Neural crest cell (in vitro differentiated cells): ENCODE results near the gene QARS1. TPM values are rescaled to one million over a fixed set of nuclear protein-coding genes. Genes with fewer than 3 reads are reported as not detected.

Experiments used
- DNase-seq: peaks from one replicate; pipeline ENCODE4 v3.0.0; 2021; ENCODE audit warnings: low read depth, mixed read lengths, low spot score
- H3K27ac Mint-ChIP-seq: one replicate; pipeline ENCODE4 v1.8.0; 2021; ENCODE audit warnings: mild to moderate bottlenecking, mixed read lengths; ENCODE audit not compliant: unreplicated experiment
- H3K27me3 Mint-ChIP-seq: 2 replicates; pipeline ENCODE4 v1.8.0; 2021; ENCODE audit warnings: low read depth, mild to moderate bottlenecking, mixed read lengths
- H3K36me3 Mint-ChIP-seq: 2 replicates; pipeline ENCODE4 v1.8.0; 2021; ENCODE audit warnings: low read depth, mild to moderate bottlenecking, mixed read lengths
- H3K4me1 Mint-ChIP-seq: 2 replicates; pipeline ENCODE4 v1.8.0; 2021; ENCODE audit warnings: mixed read lengths
- H3K4me3 Mint-ChIP-seq: one replicate; pipeline ENCODE4 v1.8.0; 2021; ENCODE audit warnings: mild to moderate bottlenecking, mixed read lengths
- H3K9me3 Mint-ChIP-seq: 2 replicates; pipeline ENCODE4 v1.8.0; 2021; ENCODE audit warnings: mixed read lengths
- CTCF ChIP-seq: fragments of 200-600 bp; sonication (generic); conservative IDR thresholded peaks from 2 replicates; pipeline ENCODE4 v1.5.0; 2021; ENCODE audit warnings: antibody characterized with exemption, mild to moderate bottlenecking
- microRNA-seq: library from miRNA; unstranded; fragments of <30 nt; microRNA quantifications from one replicate; pipeline ENCODE4, GENCODE V29; 2020
- total RNA-seq: library from RNA; stranded (reverse); gene quantifications from 2 replicates; pipeline ENCODE4 v1.2.1, GENCODE V29; 2021

The QARS1 gene
- total RNA-seq, 1 donor from 2014 or later: 382 TPM

GRCh38 chr3:49053543-49053942 is 51.0 kb downstream of the QARS1 start:
- H3K9me3 Mint-ChIP-seq: no peaks in the 10 kb centered on the region
- peaks cover 36% of the 10 kb centered on the region for H3K36me3 Mint-ChIP-seq

More at GRCh38 chr3:49053543-49053942, 51.0 kb downstream of the QARS1 start:
- Mint-ChIP-seq H3K27me3 (no peaks in the 10 kb centered on the region), H3K4me1 (no peaks in the 10 kb centered on the region), H3K27ac (no peak overlapping the region), H3K4me3 (no peak overlapping the region)
- no peak for DNase-seq
- TF ChIP-seq CTCF: no peak

Small RNA genes lying within 50 kb of the gene (microRNA-seq; reads per million reads assigned to microRNA genes)
- not detected for gene MIR6890

Other genes starting within 250 kb of the QARS1 start
- 5.7 and 6.5 TPM in 2 replicates for gene SLC25A20, start 205.9 kb downstream of the QARS1 start, total RNA-seq
- 91.7 and 101 TPM in 2 replicates for gene ARIH2, start 185.9 kb downstream of the QARS1 start, total RNA-seq
- 29.1 and 31.4 TPM in 2 replicates for gene P4HTM, start 114.5 kb downstream of the QARS1 start, total RNA-seq
- 284 and 294 TPM in 2 replicates for gene WDR6, start 97.4 kb downstream of the QARS1 start, total RNA-seq
- gene DALRD3, start 86.2 kb downstream of the QARS1 start, total RNA-seq: 28.2 and 28.7 TPM in 2 replicates
- 69.5 and 70.9 TPM in 2 replicates for gene NDUFAF3, start 82.6 kb downstream of the QARS1 start, total RNA-seq
- 259 and 261 TPM in 2 replicates for gene IMPDH2, start 75.4 kb downstream of the QARS1 start, total RNA-seq
- gene QRICH1, start 10.7 kb downstream of the QARS1 start, total RNA-seq: 153 and 158 TPM in 2 replicates
- 71.8 and 72.6 TPM in 2 replicates for gene USP19, start 16.1 kb upstream of the QARS1 start, total RNA-seq
- gene LAMB2, start 28.3 kb upstream of the QARS1 start, total RNA-seq: 108 and 120 TPM in 2 replicates
- gene CCDC71, start 61.6 kb upstream of the QARS1 start, total RNA-seq: 26.0 and 29.4 TPM in 2 replicates
- 44.9 and 45.2 TPM in 2 replicates for gene KLHDC8B, start 66.8 kb upstream of the QARS1 start, total RNA-seq
- 9.2 and 9.8 TPM in 2 replicates for gene C3orf62, start 172.5 kb upstream of the QARS1 start, total RNA-seq
- gene USP4, start 235.3 kb upstream of the QARS1 start, total RNA-seq: 39.3 and 41.5 TPM in 2 replicates